Daoy (cell line): ENCODE measurements around the gene MLLT11. TPM values are rescaled to one million over a fixed set of nuclear protein-coding genes. Genes with fewer than 3 reads are reported as not detected.

ENCODE experiments used
- DNase-seq: peaks from one replicate; pipeline ENCODE4 v3.0.0-alpha.2; 2015; ENCODE audit warnings: low read depth
- total RNA-seq: library from RNA; depleted of rRNA; stranded (reverse); fragments of >200 nt; shearing (Covaris generic); gene quantifications from 2 replicates; pipeline ENCODE4 v1.2.3, GENCODE V29; 2014; rRNA removed

The MLLT11 gene
- total RNA-seq = 48.4 and 52.7 TPM in 2 replicates

DNA sequence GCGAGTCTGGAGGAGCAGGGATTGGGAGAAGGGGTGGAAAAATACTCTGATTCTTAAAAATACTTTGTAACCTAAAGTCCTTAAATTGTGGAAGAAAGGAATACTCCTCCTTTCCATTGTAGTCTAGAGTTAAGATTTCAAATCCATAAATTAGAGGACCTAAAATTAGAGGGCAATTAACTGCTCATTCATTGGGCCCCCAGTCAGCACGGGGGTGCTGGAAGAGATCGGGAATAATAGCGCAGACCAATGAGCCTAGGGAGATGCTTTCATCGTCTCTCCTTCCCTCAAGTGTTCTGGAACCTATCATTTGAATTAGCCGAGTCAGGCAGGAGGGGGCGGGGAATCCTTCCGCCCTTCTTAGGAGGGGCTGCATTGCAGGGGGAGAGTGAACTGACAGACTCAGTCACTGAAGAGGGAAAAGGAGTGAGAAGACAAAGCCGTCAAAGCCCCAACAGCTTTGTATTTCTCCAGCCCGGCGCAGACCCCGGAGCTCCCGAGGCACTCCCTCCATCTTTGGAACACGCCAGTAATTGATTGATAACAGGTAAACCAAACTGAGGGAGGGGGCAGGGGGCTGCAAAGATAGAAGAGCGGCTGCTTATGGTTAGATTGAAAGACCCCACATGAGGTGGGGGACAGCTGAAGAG is at the start of gene MLLT11:
Gene MLLT11, plus strand, starts transcription at position 391 of the 650 bp plus-strand sequence. CDS start 6,828 bp downstream, outside the sequence.
- DNase-seq = peak; percentile 87

- no peak for DNase-seq
Measured at GRCh38 chr1:151011154-151011850, 48.9 kb upstream of the MLLT11 start.

DNA sequence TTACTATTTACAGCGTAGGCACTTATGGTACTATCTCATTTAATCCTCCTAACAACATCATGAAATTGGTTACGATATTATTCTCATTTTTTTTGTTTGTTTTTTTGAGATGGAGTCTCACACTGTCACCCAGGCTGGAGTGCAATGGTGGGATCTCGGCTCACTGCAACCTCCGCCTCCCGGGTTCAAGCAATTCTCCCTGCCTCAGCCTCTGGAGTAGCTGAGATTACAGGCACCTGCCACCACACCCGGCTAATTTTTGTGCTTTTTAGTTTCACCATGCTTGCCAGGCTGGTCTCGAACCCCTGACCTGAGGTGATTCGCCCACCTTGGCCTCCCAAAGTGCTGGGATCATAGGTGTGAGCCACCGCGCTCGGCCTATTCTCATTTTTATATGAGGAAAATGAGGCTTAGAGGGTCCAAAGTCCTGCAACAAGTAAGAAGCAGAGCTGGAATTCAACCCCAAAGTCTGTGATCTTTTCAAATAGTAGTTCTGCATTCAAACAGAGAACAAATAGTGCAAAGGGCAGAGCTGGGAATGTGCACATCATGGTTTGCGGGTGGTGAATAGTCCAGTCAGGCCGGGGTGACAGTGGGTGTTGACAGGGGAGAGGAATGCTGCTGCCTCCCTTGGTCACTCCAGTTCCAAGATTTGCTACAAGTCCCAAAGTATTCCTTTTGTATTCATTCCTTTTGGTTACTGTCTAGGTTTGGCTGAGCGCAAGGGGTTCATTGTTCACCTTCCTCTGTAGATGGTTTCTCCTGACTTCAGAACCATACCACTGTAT is 47.3 kb upstream of the MLLT11 start:
- no peak for DNase-seq

DNA sequence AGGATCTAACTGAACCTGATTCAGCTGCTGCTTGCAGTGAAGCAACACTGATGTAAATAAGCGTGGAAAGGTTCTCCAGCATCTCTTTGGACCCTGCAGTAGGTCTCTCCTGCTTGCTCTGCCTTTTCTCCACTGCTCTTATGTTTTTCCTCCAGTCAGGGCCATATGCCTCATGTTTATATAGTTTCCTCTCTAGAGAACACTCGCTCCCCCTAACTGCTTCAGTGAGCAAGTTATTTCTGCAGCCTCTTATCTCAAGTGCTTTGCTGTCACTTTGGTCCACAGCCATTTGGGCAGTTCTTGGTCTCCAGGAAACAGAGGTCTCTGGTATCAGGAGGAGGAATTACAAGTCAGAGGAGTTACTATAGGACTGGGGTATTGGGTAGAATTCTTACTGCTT is 46.7 kb upstream of the MLLT11 start:
- no peak for DNase-seq

DNA sequence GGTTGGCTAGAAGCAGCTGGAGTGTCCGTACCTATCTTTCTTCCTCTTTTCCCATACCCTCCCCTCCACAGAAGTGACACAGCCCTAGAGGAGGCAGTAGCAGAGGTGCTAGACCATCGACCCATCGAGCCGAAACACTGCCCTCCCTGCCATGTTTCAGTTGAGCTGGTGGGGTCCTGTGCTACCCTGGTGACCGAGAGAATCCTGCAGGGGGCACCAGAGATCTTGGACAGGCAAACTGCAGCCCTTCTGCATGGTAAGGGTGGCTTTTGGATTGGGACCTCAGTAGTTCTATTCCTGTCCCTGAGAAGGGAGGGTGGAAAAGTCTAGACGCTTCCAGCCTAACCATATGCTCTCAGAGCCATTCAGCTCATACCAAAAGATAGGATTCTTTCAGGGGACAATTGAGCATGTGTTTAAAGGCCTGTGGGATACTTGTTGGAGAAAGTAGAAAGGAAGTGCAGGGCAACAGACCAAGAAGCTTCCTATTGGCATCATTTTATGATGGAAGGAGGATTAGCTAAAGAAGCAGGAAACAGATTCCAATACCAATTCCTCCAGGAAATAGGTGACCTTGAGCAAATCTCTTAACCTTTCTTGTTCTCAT is 35.6 kb upstream of the MLLT11 start:
- DNase-seq = peak; percentile 68

DNA sequence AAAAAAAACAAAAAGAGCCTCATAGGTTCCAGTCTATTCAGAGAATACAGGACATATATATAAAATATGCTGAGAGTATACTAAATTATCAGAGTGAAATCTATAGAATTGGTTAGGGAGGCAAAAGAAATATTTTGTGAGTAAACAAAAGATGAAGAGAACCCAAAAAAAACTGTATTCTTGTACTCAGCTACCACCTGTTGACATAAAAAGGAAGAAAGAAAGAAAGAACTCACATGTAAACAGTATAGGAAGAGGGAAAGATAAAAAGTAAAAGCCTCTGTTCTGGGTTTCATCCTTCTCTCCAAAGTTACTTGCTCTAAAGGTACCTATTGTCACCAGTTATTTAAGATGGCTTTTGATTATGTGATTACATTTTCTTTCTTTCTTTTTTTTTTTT is 33.7 kb upstream of the MLLT11 start:
- no peak for DNase-seq

DNA sequence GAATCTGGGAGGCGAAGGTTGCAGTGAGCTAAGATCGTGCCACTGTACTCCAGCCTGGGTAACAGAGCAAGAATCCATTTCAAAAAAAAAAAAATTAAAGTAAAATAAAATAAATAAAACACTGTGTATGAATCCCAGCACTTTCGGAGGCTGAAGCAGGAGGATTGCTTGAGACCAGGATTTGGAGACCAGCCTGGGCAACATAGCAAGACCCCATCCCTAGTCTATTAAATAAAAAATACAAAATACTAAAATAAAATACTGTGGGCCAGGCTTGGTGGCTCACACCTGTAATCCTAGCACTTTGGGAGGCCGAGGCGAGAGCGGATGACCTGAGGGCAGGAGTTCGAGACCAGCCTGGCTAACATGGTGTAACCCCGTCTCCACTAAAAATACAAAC is 28.0 kb upstream of the MLLT11 start:
- DNase-seq = no peak

DNA sequence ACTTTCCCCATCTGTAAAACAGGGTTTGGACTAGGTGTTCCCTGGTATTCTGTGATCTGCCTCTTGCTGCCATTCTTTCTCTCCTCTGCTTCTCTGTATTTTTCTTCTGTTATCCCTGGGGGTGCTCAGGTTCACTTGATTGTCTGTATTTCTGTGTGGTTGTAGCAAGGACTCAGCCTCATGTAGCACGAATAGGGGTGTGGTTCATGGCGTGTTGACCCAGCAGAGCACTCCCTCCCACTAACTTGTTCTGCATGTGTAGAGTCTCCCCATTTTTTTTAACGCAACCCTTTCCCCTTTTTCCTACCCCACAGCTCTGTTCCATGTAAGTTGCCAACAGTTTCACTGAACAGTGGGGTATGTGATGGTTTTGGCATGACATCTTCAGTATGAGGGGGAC is 25.0 kb upstream of the MLLT11 start:
- DNase-seq = no peak

DNA sequence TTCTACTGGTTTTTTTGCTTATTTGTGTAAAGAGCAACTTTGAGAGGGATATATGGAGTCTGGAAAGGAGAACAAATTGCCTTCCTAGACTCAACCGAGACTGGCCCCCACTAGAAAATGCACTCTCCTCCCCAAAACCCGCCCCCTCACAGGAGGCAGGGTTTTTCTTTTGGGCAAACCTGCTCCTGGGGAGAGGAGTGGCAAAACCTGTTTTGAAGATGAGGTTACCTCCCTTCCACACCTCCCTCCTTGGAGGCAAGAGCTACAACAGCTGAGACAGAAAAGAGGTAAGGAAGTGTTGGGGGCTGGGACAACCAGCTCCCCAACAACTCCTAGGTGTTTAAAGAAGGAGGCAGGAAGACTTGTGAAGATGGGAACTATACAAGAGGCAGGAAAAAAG is 23.8 kb upstream of the MLLT11 start, which contains the start of gene BNIPL:
Gene BNIPL, plus strand, starts transcription at position 231 of the 400 bp plus-strand sequence. Its CDS starts 140 bp downstream, at position 371.
- no peak for DNase-seq

GRCh38 chr1:151037032-151037431 is 23.2 kb upstream of the MLLT11 start:
- DNase-seq = no peak

- no peak for DNase-seq
Measured at GRCh38 chr1:151039521-151039920, 20.7 kb upstream of the MLLT11 start.

GRCh38 chr1:151043163-151043562 is 17.0 kb upstream of the MLLT11 start:
- DNase-seq = no peak

- peak; percentile 80 for DNase-seq
Measured at GRCh38 chr1:151047591-151047924, 12.6 kb upstream of the MLLT11 start, which contains the start of gene C1orf56. Gene C1orf56, plus strand, starts transcription at chr1:151047751. Its CDS starts 97 bp downstream, at chr1:151047848.

DNA sequence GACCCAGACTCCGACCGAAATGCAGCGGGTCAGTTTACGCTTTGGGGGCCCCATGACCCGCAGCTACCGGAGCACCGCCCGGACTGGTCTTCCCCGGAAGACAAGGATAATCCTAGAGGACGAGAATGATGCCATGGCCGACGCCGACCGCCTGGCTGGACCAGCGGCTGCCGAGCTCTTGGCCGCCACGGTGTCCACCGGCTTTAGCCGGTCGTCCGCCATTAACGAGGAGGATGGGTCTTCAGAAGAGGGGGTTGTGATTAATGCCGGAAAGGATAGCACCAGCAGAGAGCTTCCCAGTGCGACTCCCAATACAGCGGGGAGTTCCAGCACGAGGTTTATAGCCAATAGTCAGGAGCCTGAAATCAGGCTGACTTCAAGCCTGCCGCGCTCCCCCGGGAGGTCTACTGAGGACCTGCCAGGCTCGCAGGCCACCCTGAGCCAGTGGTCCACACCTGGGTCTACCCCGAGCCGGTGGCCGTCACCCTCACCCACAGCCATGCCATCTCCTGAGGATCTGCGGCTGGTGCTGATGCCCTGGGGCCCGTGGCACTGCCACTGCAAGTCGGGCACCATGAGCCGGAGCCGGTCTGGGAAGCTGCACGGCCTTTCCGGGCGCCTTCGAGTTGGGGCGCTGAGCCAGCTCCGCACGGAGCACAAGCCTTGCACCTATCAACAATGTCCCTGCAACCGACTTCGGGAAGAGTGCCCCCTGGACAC is 12.1 kb upstream of the MLLT11 start:
- peak; percentile 80 for DNase-seq

GRCh38 chr1:151048645-151049032 is 11.6 kb upstream of the MLLT11 start:
- no peak for DNase-seq

GRCh38 chr1:151049458-151049857 is 10.7 kb upstream of the MLLT11 start:
- no peak for DNase-seq

DNA sequence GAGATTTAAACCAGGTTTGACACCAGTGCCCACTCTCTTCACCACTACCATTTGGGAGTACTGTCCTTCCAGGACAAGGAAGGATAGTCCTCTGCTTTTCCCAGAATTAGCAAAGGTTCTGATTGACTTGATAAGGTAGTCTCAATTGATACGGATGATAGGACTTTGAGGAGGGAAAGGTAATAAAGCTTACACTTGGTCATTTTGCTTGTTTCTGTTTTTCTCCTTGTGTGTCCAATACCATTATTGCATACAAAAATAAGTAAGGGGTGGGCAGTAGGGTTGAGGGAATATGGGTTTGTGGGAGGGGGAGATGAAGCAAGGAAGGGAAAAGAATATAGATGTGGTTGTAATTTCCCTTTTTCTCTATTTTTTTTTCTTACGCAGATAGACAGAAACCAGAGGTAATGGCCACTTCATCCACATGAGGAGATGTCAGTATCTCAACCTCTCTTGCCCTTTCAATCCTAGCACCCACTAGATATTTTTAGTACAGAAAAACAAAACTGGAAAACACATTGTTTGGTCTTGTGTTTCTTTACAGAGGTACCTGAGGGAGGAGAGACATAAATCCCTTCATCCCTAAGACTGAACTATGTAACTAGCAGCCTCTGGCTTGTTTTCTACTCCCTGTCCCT is 10.0 kb upstream of the MLLT11 start:
- DNase-seq = no peak

DNA sequence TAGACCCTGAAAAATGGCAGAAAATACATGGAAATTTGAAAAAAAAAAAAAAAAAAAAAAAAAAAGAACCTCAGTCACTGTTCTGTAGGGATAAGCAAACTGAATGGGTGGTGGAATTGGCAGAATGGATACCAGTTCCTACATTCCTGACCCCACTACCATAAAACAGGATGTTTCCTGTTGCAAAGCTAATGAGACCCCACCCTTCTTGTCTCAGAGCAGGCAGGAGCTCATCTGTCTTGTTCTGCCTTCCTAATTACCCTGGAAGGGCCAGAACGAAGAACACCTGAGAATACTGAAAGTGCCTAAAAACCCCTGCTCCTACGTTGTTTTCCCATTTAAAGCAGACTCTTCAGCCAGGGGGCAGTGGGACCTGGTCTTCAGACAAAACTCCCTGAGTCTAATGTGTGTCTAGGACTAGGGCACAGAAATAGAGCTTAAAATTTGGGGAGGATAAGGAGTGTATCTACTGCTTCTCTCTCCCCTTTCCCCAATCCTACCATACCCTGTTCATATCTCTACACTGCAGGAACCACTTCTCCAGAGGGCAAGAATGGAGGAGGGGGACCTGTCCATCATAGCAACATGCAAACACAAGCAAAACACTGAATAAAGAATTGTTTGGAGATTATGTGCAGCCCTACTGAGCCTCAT is 8.7 kb upstream of the MLLT11 start:
- no peak for DNase-seq

DNA sequence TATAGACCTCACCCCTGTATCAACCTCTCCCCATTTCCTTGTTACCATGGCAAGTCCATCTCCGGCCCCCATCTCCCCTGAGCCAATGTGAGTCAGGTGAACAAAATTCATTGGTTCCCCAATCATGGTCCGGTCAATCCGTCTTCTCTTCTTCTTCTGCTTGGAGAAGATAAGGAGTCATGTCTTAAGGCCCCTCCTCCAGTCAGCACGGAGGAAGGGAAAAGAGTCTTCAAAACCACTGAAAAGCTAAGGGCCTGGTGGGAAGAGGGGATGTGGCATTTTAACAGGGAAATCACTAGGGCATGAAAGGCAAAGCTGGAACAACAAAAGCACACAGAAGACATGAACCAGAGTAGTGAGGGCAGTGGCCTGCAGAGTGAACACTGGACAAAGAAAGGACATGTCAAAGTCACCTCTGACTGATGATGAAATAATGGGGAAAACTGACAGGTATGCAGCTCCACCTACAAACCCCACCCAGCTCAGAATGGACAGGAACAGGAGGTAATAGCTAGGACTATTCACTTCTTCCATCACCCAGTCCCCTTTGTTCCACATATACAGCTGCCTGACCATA is 5.1 kb upstream of the MLLT11 start:
- no peak for DNase-seq

GRCh38 chr1:151055581-151055980 is 4.6 kb upstream of the MLLT11 start:
- no peak for DNase-seq
